GM18907 (cell line): Measurements from ENCODE around the gene RGS7.
"Not testable (repeated sequence)": the region's sequence is repeated elsewhere in the genome, so short reads cannot be mapped to it uniquely, and the experiment has no call there.

ENCODE experiments used
- ATAC-seq: cut with Tn5 transposase; IDR thresholded peaks from one replicate; pipeline ENCODE4 v1.9.1; 2021; ENCODE audit warnings: mild to moderate bottlenecking, moderate library complexity; ENCODE audit not compliant: unreplicated experiment

Gene RGS7

DNA sequence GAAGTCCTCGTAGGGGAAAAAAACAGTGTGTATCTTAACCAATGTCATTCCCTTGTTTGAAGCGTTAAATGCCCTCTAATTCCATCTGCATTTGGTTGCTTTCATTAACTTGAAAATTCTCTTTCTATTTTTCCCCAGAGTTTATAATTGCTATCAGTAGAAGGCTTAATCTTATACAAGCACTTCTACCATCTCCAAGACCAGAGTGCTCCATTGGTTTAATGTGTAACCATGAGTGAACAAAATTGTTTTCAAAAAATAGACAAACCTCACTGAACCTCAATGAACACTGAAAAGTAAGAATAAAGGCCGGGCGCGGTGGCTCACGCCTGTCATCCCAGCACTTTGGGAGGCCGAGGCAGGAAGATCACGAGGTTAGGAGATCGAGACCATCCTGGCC, 141.3 kb downstream of the RGS7 start:
- ATAC-seq = no peak

DNA sequence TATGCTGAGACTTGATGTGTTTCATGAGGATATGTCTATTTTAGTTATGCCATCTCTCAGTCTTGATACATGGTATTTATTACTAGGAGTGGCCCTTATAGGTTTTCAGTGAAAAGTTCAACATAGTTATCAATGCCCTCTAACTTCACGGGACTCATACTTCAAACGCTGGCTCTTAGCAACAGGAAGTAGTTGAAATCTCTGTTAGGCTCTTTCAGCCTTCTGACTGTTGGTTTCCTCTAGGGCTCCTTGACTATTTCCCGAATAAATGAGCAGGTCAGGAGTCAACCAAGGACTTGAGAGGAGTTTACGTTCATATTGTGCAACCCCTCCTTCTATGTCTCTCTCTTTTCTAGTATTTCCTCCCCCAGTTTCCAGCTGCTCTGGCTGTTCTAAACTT, 141.8 kb downstream of the RGS7 start:
- no peak for ATAC-seq

DNA sequence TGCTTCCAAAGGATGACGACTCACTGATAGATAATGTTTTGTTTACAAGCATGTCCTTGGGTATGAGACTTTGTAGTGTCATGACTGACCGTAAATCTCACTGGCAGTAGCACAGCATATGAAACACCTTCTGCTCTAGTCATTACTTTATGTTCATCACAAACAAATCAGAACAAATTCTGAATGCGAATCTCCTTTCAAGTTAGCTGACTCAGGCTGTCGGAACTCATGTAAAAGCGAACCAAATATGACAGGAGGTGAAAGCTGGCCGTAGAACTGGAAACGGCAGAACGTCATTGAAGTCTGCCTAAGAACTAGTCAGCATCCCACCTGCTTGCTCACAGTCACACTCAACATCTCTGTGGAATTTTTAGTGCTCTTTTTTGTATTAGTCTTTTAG, 143.9 kb downstream of the RGS7 start:
- no peak for ATAC-seq

DNA sequence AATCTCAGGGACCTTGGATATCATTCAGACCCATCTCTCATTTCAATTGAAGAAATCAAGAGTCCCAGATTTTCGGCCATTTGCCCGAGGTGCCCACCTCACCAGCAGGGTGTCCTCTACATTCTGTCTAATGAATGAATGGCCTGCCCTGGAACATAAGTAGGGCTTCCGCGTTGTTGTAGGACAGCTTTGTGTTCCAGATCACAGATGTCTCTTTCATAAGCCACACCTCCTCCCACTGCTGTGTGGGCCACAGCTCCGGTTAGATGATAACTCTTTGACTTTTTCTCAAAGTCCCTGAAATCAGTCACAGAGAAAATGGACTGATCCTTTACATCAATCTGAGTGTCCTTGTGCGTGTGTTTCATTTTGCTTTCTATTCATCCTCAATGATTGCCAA, 144.4 kb downstream of the RGS7 start:
- no peak for ATAC-seq

DNA sequence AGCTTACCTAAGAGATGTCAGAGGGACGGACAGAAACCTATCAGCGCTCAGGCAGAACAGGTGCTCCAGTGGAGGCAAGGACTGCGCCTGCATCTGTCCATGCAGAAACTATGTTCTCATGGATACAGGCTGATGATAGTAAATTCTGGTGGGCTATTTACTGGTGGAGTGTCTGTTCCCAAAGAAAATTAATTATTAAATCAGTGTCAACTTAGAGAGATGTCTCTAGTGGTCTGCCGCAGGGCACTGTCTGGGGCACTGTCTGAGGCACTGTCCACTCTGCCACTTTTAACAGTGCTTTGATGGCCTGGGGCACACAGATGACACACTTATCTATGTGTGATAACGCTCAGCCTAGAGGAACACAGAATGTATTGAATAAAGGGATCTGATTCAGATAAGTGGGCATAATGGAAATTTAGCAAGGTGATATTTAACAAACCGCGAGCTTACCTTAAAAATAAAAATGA, 148.1 kb downstream of the RGS7 start:
- ATAC-seq = no peak

DNA sequence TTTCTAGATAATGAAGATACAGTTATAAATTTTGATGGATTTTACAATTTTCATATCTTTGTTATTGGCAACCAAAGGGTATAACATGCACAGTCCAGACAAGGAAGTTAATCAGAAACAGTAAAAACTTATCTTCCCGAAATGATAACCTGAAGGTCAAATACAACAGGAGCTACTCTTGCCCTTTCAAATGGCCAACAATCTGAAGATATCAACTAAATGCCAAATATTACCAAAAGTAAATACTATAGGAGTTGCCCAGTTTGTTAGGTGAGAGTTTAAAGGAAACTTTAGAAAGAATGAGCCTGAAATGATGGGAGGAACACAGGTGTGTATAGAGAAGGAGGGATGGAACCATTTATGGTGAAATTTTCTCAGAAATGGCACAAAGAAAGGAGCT, 153.2 kb downstream of the RGS7 start:
- no peak for ATAC-seq

DNA sequence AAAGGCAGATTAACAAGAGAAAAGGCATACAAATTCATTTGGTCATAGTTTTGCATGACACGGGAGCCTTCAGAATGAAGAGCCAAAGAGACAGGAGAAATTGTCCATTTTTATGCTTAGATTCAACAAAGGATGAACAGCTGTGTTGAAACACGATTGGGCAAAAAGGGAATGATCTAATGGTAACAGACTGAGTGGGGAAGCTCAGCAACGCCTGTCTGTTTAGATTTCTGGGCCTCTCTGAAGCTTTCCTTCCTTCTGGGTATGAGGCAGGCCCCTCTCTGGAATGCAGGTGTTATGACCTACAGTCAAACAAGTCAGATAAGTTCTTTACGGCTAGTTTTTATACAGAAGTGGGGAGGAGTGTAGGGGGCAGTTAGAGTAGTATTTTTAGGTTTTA, 154.6 kb downstream of the RGS7 start:
- no peak for ATAC-seq

DNA sequence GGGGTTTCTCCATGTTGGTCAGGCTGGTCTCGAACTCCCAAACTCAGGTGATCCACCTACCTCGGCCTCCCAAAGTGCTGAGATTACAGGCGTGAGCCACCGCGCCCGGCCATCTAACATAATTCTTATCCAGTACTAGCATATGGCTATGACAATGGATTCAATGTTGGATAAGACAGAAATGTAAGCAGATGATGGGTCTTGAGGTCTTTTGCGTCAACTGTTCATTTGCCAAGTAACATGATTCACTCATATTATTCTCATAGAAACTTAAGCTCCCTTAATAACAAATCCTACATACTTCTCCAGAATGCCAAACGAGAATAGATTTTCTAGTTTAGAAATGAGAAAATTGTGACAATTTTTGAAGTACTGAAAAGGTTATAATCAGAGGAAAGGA, 170.3 kb downstream of the RGS7 start:
- ATAC-seq = no peak

DNA sequence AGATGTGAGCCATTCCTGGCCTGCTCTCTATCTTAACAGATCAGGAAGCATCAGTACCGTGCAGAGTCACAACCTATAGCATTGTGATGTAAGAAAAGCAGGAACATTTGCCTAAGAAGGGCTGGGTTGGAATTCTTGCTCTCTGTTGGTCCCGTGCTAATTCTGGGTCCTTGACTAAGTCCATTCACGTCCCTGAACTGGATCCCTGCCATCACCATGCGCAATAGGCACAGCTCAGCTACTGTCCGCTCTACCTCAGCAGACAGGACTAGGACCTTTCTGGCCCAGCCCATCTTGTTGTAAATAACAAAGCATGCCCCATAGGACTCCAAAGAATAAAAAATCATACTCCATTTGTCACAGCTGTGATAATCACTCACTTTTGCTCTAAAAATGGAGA, 175.0 kb downstream of the RGS7 start:
- ATAC-seq = no peak

DNA sequence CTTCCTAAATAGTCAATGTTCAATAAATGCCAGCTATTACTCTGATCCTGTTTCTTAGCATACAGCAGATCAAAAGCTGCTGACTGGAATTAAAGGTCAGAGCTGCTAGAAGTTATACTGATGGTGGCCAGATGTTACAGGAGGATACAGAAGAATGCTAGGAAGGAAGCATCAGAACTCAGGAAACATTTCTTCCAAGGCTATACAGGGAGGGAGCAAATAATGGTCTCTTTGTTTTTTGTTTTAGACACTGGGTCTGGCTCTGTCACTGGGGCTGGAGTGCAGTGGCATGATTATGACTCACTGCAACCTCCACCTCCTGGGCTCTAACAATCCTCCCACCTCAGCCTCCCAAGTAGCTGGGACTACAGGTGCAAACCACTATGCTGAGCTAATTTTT, 175.5 kb downstream of the RGS7 start:
- no peak for ATAC-seq

DNA sequence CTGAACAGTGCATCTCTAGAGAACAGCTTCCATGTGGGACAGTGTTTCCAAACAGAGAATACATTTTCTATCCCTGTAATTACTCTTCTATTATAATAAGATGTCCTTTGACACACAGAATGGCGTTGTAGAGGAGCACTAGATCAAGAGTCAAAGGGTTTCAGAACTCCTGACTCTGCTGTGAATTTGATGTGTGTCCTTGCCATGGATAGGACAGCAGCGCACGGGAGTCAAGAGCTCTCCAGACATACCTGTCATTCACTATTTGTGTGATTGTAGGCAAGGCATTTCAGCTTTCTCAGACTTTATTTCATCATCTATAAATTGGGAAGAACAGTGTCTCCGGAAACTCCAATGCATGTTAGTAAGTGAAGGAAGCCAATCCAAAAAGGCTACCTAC, 176.4 kb downstream of the RGS7 start:
- ATAC-seq = no peak

DNA sequence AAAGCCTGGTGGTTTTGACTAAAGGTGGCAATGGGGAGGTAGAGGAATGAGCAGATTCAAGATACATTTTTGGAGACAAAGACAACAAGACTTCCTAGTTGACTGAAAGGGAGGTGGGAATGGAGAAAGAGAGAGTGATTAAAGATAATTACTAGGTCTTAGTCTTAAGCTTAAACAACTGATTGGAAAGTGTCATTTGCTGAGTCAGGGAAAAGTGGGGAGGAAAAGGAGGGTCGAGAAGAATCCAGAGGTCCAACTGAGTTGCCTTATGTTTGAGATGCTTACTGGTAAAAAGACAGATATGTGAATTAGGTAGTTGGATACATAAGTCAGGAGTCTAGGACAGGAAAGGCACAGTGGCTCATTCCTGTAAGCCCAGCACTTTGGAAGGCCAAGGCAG, 179.3 kb downstream of the RGS7 start:
- ATAC-seq = no peak

DNA sequence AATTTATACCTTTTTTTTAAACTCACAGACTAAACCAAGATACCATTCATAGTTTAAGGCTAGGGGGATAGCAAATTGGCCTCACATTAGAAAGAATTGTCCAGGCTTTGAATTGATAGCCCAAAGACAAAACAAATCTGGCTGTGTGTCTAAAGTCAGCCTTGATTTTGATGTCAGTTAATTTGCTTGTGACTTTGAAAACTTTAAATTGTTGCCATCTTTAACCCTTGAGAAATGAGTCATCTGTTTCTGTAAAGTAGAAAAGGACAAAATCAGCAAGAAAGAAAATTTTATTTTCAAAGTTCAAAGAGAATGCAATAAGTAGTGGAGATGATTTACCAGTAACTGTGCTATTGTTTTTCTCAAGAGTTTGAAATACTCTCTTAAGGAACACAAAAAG, 184.5 kb downstream of the RGS7 start:
- ATAC-seq = no peak

DNA sequence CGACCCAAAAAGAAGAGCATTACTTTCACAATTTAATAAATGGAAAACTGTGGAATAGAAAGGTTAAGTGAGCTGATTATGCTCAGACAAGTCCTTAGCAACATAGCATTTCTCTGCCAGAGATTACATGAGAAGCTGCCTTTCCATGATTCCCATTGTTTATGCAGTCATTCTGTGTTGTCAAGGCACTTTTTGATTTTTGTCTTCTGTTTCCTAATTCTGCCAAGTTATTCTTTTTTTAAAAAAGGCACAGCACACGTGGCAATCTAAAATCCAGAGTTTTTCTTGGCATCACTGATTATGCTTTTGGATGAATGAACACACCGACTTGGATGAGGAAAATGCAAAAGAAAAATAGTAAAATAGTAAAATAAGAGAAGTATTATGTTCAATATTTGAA, 185.0 kb downstream of the RGS7 start:
- no peak for ATAC-seq

DNA sequence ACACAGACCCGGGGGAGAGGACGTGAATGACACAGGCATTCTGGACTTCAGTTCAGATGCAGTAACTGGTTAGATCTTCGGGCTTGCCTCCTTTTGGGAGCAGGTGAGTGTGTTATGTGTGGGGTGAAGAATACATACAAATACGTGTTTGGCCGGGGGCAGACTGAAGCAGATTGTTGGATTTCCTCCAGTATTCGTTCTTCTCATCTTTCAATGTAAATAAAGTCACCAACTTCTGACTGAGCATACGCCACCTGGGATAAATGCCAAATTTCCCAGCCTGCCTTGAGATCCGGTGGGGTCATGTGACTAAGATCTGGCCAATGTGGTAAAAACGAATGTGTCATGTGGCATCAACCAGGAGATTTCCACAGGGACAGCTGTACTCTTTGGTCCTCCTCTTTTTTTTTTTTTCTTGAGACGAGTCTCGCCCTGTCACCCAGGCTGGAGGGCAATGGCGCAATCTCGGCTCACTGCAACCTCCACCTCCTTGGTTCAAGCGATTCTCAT, 189.8 kb downstream of the RGS7 start:
- no peak for ATAC-seq

DNA sequence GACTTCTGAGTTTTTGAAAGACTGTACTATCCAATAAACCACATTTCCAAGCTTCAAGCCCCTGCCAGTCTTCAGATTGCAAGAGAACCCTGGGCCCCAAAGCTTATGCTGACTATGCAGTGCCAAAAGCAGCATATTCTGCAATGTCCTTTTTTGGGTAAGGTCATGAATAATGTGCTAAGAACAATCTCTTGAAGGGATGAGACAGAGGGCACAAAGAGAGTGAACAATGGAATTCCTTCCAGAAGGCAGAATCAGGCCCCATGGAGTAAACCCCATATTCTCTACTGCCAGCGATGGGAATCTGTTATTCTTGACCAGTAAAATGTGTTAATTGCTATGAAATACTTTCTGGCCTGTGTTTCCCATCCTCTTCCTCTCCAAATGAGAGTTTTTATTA, 190.4 kb downstream of the RGS7 start:
- no peak for ATAC-seq

DNA sequence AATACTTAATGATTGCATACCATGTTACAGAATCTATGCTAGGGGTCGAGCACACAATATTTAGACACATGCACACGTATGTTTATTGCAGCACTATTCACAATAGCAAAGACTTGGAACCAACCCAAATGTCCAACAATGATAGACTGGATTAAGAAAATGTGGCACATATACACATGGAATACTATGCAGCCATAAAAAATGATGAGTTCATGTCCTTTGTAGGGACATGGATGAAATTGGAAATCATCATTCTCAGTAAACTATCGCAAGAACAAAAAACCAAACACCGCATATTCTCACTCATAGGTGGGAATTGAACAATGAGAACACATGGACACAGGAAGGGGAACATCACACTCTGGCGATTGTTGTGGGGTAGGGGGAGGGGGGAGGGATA, 191.7 kb downstream of the RGS7 start:
- not testable (repeated sequence) for ATAC-seq

DNA sequence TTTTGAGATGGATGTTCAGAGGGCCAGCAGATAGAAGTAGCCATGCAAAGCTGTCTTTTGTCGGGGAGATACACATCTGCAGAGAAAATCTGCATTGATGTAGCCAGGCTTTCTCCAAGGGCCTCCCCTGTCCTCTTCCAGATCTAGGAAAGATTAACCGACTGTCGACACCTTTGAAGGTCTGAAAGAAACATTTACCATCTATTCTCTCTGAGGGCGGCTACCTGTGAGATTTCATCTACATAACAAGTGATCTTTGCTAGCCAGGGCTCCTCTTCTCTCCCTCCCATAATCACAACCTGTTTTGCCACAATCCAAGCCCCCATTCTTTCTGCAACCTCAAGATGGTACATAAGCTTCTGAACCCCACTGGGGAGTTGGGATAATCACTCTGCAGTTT, 193.6 kb downstream of the RGS7 start:
- no peak for ATAC-seq

DNA sequence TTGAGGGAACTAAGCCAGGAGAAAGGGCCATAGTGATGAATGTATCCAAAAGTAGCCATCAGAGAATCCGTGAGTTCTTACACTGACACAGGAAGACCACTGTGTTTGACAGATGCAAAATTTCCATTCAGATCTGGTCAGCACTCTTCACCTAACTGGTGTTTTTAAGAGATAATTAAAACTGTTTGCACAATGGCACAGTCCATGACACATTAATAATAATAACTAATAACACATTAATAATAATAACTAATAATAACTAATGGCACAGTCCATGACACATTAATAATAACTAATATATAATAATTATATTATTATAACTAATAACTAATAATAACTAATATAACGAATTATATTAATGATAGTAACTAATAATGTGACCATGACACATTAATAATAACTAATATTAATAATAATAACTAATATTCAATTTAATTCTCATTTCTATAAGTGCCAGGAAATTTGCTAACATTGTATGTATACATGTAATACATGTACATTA, 195.8 kb downstream of the RGS7 start:
- ATAC-seq = no peak

DNA sequence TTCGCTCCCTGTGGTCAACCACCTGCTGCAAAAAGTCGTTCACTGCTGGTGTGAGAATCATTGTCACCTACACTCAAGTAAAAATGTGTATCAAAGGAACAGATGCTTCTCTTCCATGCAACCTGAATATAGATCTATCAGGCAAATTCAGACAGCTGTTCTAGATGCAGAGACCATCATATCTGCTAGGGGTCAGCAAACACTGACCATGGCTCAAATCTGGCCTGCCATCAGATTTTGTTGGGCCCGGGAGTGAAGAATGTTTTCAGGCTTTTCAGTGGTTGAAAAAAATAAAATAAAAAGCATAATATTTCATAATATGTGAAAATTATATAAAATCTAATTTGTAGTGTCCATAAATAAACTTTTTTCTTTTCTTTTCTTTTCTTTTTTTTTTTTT, 199.6 kb downstream of the RGS7 start:
- ATAC-seq = no peak

DNA sequence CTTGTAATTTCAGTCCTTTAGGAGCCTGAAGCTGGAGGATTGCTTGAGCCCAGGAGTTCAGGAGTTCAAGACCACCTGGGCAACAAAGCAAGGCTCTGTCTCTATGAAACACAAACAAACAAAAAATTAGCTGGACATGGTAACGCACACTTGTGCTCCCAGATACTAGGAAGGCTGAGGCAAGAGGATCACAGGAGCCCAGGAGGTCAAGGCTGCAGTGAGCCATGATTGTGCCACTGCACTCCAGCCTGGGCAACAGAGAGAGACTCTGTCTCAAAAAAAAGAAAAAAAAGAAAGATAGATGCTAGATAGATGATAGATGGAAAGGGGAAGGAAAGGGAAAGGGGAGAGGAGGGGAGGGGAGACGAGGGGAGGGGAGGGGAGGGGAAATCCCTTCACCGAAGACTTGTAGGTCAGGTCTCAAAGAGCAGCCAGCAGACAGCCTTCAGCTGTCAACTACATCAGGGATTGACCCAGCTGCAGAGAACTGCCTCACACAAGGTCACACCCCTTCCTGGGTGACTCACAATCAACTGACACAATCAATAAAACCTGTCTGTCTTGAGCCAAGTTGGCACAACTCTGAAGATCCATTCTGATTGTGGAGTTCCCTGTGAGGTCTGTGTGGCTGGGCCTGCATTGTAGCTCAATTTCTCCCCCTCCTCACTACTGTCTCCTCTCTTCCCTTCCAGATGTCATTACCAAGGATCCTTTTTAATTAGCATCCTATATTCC, 200.6 kb downstream of the RGS7 start:
- no peak for ATAC-seq

DNA sequence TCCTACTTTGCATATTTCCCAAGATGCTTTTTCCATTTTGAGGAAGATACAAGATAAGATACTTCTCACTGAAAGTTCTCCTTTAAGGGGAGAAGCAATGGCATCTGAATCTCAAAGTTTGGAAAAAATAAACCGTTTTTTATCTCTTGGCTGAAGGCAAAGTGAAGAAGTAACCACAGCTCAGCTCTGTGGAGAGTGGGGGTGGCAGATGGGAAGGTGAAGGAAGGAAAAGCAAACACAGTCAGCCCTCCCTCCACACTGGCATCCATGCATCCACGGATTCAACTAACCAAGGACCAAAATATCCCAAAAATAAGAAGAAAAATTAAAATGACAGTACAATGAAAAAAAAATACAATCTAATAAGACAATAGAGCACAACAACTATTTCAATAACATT, 211.1 kb downstream of the RGS7 start:
- ATAC-seq = no peak
